Stimulated activated CD4-positive, alpha-beta T cell treated with anti-CD3 and anti-CD28 coated beads, TNF-alpha, amount 100 ng/mL, for 1 hour (primary cell): Measurements from ENCODE around the gene ELP2.

ENCODE experiments used
- DNase-seq, 3 donors: peaks; one replicate each; pipeline ENCODE4 v3.0.0-alpha.2; 2020; ENCODE audit warnings: low read depth in 3 of 3, low spot score in 1 of 3

ELP2 gene

GRCh38 chr18:36215577-36215976 lies 85.9 kb downstream of the ELP2 start:
- DNase-seq: no peak

GRCh38 chr18:36217348-36217747 lies 87.6 kb downstream of the ELP2 start:
- no peak for DNase-seq

GRCh38 chr18:36229188-36229587 lies 99.5 kb downstream of the ELP2 start:
- DNase-seq: no peak
